Activated CD8-positive, alpha-beta T cell treated with anti-CD3 and anti-CD28 coated beads for 36 hours (primary cell): ENCODE data around the gene MYZAP. TPM values are rescaled to one million over a fixed set of nuclear protein-coding genes. Genes with fewer than 3 reads are reported as not detected.

Experiments used
- ATAC-seq: fragments of 200-7000 bp; cut with Tn5 transposase; one replicate; pipeline ENCODE4 v1.10.0; 2021; ENCODE audit warnings: mild to moderate bottlenecking, moderate library complexity
- CTCF ChIA-PET: fragments of 350-600 bp; sonication (Branson Sonifier 250); formaldehyde crosslinking; loops from one replicate; lab custom pipeline; 2021; ENCODE audit warnings: antibody characterized with exemption; lab: Charles Lee
- POLR2A ChIA-PET: fragments of 350-600 bp; sonication (Branson Sonifier 250); formaldehyde crosslinking; loops from one replicate; lab custom pipeline; 2021; ENCODE audit warnings: antibody characterized with exemption; lab: Charles Lee
- DNase-seq: peaks from one replicate; pipeline ENCODE4 v3.0.0-alpha.2; 2020
- H3K27ac Mint-ChIP-seq: one replicate; pipeline ENCODE4 v1.8.0; 2021; ENCODE audit warnings: mild to moderate bottlenecking, mixed read lengths
- H3K27me3 Mint-ChIP-seq: one replicate; pipeline ENCODE4 v1.8.0; 2021; ENCODE audit warnings: mixed read lengths
- H3K36me3 Mint-ChIP-seq: one replicate; pipeline ENCODE4 v1.8.0; 2021; ENCODE audit warnings: low read depth, mixed read lengths
- H3K4me1 Mint-ChIP-seq: one replicate; pipeline ENCODE4 v1.8.0; 2021; ENCODE audit warnings: low read depth, mixed read lengths
- H3K4me3 Mint-ChIP-seq: one replicate; pipeline ENCODE4 v1.8.0; 2021; ENCODE audit warnings: mild to moderate bottlenecking, moderate library complexity, mixed read lengths
- H3K9me3 Mint-ChIP-seq: one replicate; pipeline ENCODE4 v1.8.0; 2021; ENCODE audit warnings: mixed read lengths
- CTCF ChIP-seq: fragments of 200-600 bp; IDR thresholded peaks from one replicate; pipeline ENCODE4 v1.8.0; 2022; ENCODE audit warnings: antibody characterized with exemption, mild to moderate bottlenecking
- intact Hi-C: fragments of 100-400 bp; cut with micrococcal nuclease; formaldehyde crosslinking; loops from one replicate; pipeline ENCODE4 v1.10.0; 2022
- total RNA-seq, 2 experiments: library from RNA; stranded (reverse); gene quantifications; one replicate each; pipeline ENCODE4 v1.2.3, GENCODE V29; 2021

MYZAP gene
- total RNA-seq, 2 experiments from 2014 or later, result not detected

DNA sequence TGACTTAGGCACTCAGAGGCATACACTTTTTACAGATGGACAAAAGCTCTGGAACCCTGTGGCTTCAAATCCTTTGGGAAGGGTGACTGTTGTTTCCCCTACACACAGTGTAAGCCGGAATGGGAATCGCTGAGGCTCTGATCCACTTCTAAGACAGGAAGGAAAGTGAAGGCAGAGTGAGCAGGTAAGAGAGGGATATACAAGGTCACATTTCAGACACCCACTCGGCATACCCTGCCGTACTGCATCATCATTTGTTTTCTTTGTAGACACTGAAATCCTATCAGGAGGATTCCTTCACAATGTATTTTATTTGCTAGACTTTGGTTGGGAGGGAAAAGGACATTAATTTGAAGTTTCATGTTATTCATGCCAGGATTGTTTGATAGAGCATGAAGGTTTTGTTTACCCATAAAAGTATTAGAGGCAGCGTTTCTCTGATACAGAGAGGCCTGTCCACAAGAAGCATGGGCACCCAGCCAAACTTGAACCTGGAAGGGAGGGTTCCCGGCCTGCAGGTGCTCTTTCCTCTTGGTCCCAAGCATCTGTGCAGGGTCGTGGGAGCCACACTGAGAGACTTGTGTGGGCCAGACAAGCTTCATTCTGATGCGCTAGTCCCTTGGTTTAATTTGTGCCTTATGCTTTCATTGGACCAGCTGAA is 92.9 kb downstream of the MYZAP start:
- POLR2A ChIA-PET, result no interaction called here
- CTCF ChIA-PET, result interaction anchor here (0.6 kb wide), 2 partner anchors 256 to 1545 kb away, joined by 3 read pairs; no protein-coding TSS in a partner anchor

DNA sequence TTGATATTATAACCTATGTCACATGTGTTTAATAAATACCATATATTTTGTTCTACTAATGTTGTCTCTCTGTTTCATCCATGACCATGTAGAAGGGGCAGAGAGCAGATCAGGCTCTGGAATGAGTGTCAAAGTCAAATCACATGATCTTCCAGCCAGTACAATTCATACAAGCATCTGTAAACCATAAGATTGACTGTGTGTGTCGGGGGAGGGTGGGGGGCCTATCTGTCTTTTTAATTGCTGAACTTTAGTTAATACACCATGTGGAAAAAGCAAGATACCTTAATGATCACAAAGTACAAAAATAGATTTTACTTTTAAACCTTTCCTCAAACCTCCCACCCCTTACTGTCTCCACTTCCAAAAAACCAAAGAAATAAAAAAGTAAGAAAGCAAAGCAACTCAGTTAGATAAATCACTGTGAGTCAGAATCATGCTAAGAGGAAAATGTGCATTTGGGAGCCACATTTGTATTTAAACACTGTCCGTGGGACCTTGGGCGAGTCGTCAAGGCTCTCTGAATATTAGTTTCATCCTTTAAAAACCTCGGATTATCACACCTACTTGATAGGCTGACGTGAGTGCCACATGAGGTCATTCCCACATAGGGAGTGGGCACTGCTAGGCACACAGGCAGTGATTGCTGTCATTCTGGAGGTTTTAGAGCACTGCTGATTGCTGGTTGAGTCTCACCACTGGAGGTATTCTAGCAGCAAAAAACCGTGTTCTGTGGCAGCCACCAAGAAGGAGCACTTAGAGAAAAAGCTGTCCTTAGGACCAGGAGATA is 93.8 kb downstream of the MYZAP start:
- DNase-seq, result no peak
- TF ChIP-seq CTCF, result no peak
- no peak for ATAC-seq
- peaks cover 3% of the 10 kb centered on the region for H3K27me3 Mint-ChIP-seq
- no peaks in the 10 kb centered on the region for H3K9me3 Mint-ChIP-seq
- H3K4me1 Mint-ChIP-seq, result no peaks in the 10 kb centered on the region
- no peak overlapping the region for H3K4me3 Mint-ChIP-seq
- no peaks in the 10 kb centered on the region for H3K36me3 Mint-ChIP-seq
- ChIA-PET POLR2A (no interaction called here), CTCF (no interaction called here)
- H3K27ac Mint-ChIP-seq, result no peak overlapping the region
- intact Hi-C loops, result no loop called here

More for the DNA sequence above, 92.9 kb downstream of the MYZAP start:
- Mint-ChIP-seq H3K36me3 (no peaks in the 10 kb centered on the region), H3K4me3 (no peak overlapping the region), H3K27ac (no peak overlapping the region), H3K4me1 (peaks cover 4% of the 10 kb centered on the region), H3K27me3 (peaks cover 3% of the 10 kb centered on the region), H3K9me3 (no peaks in the 10 kb centered on the region)
- no peak for ATAC-seq
- DNase-seq, result no peak
- TF ChIP-seq CTCF, result no peak
- intact Hi-C loops, result no loop called here

GRCh38 chr15:57686657-57687056 is 95.0 kb downstream of the MYZAP start:
- ATAC-seq (no peak), DNase-seq (no peak)
- Mint-ChIP-seq H3K9me3 (no peaks in the 10 kb centered on the region), H3K4me3 (no peak overlapping the region), H3K27ac (no peak overlapping the region), H3K4me1 (no peaks in the 10 kb centered on the region), H3K36me3 (no peaks in the 10 kb centered on the region), H3K27me3 (peaks cover 3% of the 10 kb centered on the region)
- TF ChIP-seq CTCF, result no peak
- intact Hi-C loops, result no loop called here
- ChIA-PET POLR2A (no interaction called here), CTCF (no interaction called here)

- H3K9me3 Mint-ChIP-seq, result no peaks in the 10 kb centered on the region
- ATAC-seq (no peak), DNase-seq (no peak)
- TF ChIP-seq CTCF, result no peak
- no peaks in the 10 kb centered on the region for H3K36me3 Mint-ChIP-seq
- peaks cover under 1% of the 10 kb centered on the region for H3K27me3 Mint-ChIP-seq
- ChIA-PET CTCF (interaction anchor here (0.9 kb wide), 1 partner anchor 131 kb away, joined by 3 read pairs; no protein-coding TSS in a partner anchor), POLR2A (no interaction called here)
- no peak overlapping the region for H3K4me3 Mint-ChIP-seq
- intact Hi-C loops, result no loop called here
- H3K4me1 Mint-ChIP-seq, result no peaks in the 10 kb centered on the region
- H3K27ac Mint-ChIP-seq, result no peak overlapping the region
These were observed 98.8 kb downstream of the MYZAP start for GRCh38 chr15:57690341-57690966.
